SU-DHL-6 (cell line): Measurements from ENCODE around the gene LYPD1.

Source experiments
- H2AFZ ChIP-seq: fragments of 200-600 bp; sonication (generic); 2 replicates; pipeline ENCODE4 v1.6.1; 2014; ENCODE audit warnings: low read depth, mild to moderate bottlenecking, moderate library complexity, mixed read lengths, antibody characterized with exemption, low read length; ENCODE audit not compliant: severe bottlenecking
- H3F3A ChIP-seq: fragments of 200-600 bp; shearing (Covaris generic); 2 replicates; pipeline ENCODE4 v1.6.0; 2016; ENCODE audit warnings: antibody characterized with exemption, mild to moderate bottlenecking; ENCODE audit not compliant: insufficient read depth
- H3K27ac ChIP-seq: fragments of 200-600 bp; sonication (generic); 2 replicates; pipeline ENCODE4 v1.5.1; 2016; ENCODE audit warnings: low read depth, mild to moderate bottlenecking, low read length, moderate library complexity, mixed read lengths
- H3K27me3 ChIP-seq: fragments of 200-600 bp; sonication (generic), shearing (Covaris generic); 2 replicates; pipeline ENCODE4 v1.6.0; 2014; ENCODE audit warnings: mild to moderate bottlenecking, low read length
- H3K36me3 ChIP-seq: fragments of 200-600 bp; sonication (generic); 2 replicates; pipeline ENCODE4 v1.6.1; 2014; ENCODE audit warnings: mild to moderate bottlenecking, low read length, mixed read lengths
- H3K4me2 ChIP-seq: fragments of 300-600, 200-600 bp; shearing (Covaris generic), sonication (generic); 2 replicates; pipeline ENCODE4 v1.6.0; 2014; ENCODE audit warnings: low read length, low read depth, mild to moderate bottlenecking; ENCODE audit not compliant: poor library complexity, severe bottlenecking
- H3K4me3 ChIP-seq: fragments of 200-600 bp; sonication (generic); 2 replicates; pipeline ENCODE4 v1.5.1; 2014; ENCODE audit warnings: antibody characterized with exemption, low read length, mild to moderate bottlenecking, mixed read lengths; ENCODE audit not compliant: insufficient read depth, poor library complexity, severe bottlenecking
- H3K79me2 ChIP-seq: fragments of 200-600 bp; sonication (generic); 2 replicates; pipeline ENCODE4 v1.6.1; 2014; ENCODE audit warnings: mild to moderate bottlenecking, low read length, moderate library complexity; ENCODE audit not compliant: insufficient read depth
- H3K9ac ChIP-seq: fragments of 200-600 bp; sonication (generic); 2 replicates; pipeline ENCODE4 v1.7.0; 2014; ENCODE audit warnings: mild to moderate bottlenecking, low read length
- H3K9me2 ChIP-seq: fragments of 200-600 bp; sonication (generic); replicated peaks from 2 replicates; pipeline ENCODE4 v1.6.1; 2014; ENCODE audit warnings: low read length; ENCODE audit not compliant: insufficient read depth
- H3K9me3 ChIP-seq: fragments of 200-600 bp; sonication (generic); 2 replicates; pipeline ENCODE4 v1.6.1; 2014; ENCODE audit warnings: low read length, mixed read lengths; ENCODE audit not compliant: insufficient read depth
- H4K20me1 ChIP-seq: fragments of 200-600 bp; sonication (generic); 2 replicates; pipeline ENCODE4 v1.6.1; 2014; ENCODE audit warnings: low read depth, mild to moderate bottlenecking, antibody characterized with exemption, low read length, moderate library complexity, mixed read lengths
- CTCF ChIP-seq: fragments of 200-600 bp; sonication (generic); IDR thresholded peaks from one replicate; pipeline ENCODE4 v1.5.1; 2017; ENCODE audit warnings: antibody characterized with exemption, mild to moderate bottlenecking, low read length, moderate library complexity; ENCODE audit not compliant: insufficient read depth, poor library complexity, severe bottlenecking
- EZH2phosphoT487 ChIP-seq: fragments of 200-600 bp; sonication (generic), shearing (Covaris generic); conservative IDR thresholded peaks from 2 replicates; pipeline ENCODE4 v1.6.1; 2018; ENCODE audit warnings: mild to moderate bottlenecking, antibody characterized with exemption, low read length, moderate library complexity, mixed read lengths

Gene LYPD1

GRCh38 chr2:132620115-132620514, 49.9 kb downstream of the LYPD1 start:
- Histone ChIP-seq H3K4me3 (no peak overlapping the region), H3K9me3 (no peaks in the 10 kb centered on the region), H3K4me2 (no peak overlapping the region), H3K27ac (no peak overlapping the region), H3K79me2 (no peaks in the 10 kb centered on the region), H4K20me1 (no peaks in the 10 kb centered on the region), H3K9ac (no peak overlapping the region), H3K36me3 (no peaks in the 10 kb centered on the region), H3K27me3 (no peaks in the 10 kb centered on the region), H3K9me2 (no peaks in the 10 kb centered on the region), H2AFZ (no peak overlapping the region), H3F3A (no peaks in the 10 kb centered on the region)
- TF ChIP-seq CTCF: no peak
- TF ChIP-seq EZH2phosphoT487: no peak

GRCh38 chr2:132618734-132619133, 51.3 kb downstream of the LYPD1 start:
- no peaks in the 10 kb centered on the region for H3F3A ChIP-seq
- H2AFZ ChIP-seq: no peak overlapping the region
- H4K20me1 ChIP-seq: no peaks in the 10 kb centered on the region
- no peak for TF ChIP-seq CTCF
- TF ChIP-seq EZH2phosphoT487: no peak
- no peak overlapping the region for H3K27ac ChIP-seq
- no peaks in the 10 kb centered on the region for H3K9me3 ChIP-seq
- no peaks in the 10 kb centered on the region for H3K27me3 ChIP-seq
- H3K9ac ChIP-seq: no peak overlapping the region
- no peaks in the 10 kb centered on the region for H3K79me2 ChIP-seq
- H3K36me3 ChIP-seq: no peaks in the 10 kb centered on the region
- H3K9me2 ChIP-seq: no peaks in the 10 kb centered on the region
- no peak overlapping the region for H3K4me3 ChIP-seq
- no peak overlapping the region for H3K4me2 ChIP-seq

GRCh38 chr2:132617989-132618388, 52.0 kb downstream of the LYPD1 start:
- Histone ChIP-seq H3K9ac (no peak overlapping the region), H3K27ac (no peak overlapping the region), H3K9me3 (no peaks in the 10 kb centered on the region), H3K27me3 (no peaks in the 10 kb centered on the region), H2AFZ (no peak overlapping the region), H3K9me2 (no peaks in the 10 kb centered on the region), H3K79me2 (no peaks in the 10 kb centered on the region), H4K20me1 (no peaks in the 10 kb centered on the region), H3K36me3 (no peaks in the 10 kb centered on the region), H3K4me3 (no peak overlapping the region), H3F3A (no peaks in the 10 kb centered on the region), H3K4me2 (no peak overlapping the region)
- no peak for TF ChIP-seq EZH2phosphoT487

GRCh38 chr2:132615329-132616085, 54.5 kb downstream of the LYPD1 start:
- Histone ChIP-seq H4K20me1 (no peaks in the 10 kb centered on the region), H3K9me3 (no peaks in the 10 kb centered on the region), H3K27me3 (no peaks in the 10 kb centered on the region), H3K4me3 (no peak overlapping the region), H3K9me2 (no peaks in the 10 kb centered on the region), H3K27ac (no peak overlapping the region), H3F3A (no peaks in the 10 kb centered on the region), H3K36me3 (no peaks in the 10 kb centered on the region), H3K4me2 (no peak overlapping the region), H3K79me2 (no peaks in the 10 kb centered on the region), H2AFZ (no peak overlapping the region), H3K9ac (no peak overlapping the region)
- no peak for TF ChIP-seq EZH2phosphoT487
- TF ChIP-seq CTCF: no peak
